Muscle of back (tissue), 11 donors: ENCODE data around the gene C10orf90. TPM values are rescaled to one million over a fixed set of nuclear protein-coding genes. Genes with fewer than 3 reads are reported as not detected.

Source experiments
- DNase-seq, 3 donors: peaks; one replicate each; pipeline versions ENCODE4 v3.0.0 to v3.0.0-alpha.2; 2013
- polyA plus RNA-seq, 10 donors: library from polyadenylated mRNA; unstranded; fragments of 120-200 nt; gene quantifications; one replicate each; pipeline ENCODE4 v1.2.1, GENCODE V29; 2013; ENCODE audit not compliant: insufficient read length in 10 of 10

C10orf90 gene
- polyA plus RNA-seq, 10 donors, result 0.27 to 1.3 (median 0.66) TPM

DNA sequence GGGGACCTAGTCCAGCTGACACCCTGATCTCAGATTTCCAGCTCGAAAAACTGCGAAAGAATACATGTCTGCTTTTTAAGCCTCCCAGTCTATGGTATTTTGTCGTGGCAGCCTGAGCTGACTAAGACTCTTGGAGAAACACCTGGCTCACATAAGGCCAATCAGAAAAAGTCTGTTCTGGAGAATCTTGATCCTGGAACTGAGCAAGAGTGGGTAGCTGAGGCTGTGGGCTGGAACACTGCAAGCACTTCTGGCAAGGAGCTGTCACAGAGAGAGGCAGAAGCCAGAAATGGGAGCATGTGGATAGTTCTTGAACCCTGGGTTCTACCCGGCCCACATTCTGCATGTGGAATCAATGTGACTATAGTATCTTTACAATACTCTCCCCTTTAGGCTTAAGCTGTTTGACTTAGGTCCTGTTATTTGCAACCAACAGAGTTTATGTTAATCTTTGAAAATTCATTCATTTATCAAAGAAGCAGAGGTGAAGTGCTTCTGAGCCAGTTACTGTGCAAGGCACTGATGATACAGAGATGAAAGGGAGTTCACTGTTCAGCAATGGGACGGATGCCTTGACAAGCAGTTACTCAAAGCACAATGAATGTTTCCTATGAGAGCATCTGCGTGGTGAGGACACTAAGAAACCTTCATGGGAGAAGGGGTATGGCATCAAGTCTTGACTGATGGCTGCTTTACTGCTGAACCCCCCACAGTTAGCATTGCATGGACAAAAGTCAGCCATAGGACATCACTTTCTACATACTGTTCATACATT, 4.4 kb upstream of the C10orf90 start:
- DNase-seq, result no peak

DNA sequence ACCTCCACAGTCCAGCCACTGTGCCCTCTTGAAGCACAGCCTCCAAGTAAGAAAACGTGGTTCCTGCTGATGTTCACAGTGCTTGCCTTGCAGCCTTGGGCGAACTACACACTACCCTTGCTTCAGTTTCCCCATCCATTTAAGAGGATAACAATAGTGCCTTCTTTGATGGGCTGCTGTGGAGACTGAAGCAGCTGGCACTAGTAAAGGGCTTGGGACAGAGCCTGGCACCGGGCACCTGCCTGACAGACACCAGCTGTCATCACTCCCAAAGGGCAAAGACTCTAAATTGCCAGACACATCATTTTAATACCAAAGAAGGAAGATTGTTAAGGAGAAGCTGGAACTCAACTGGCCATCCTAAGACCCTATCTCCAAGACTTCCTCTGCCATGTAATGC, 3.1 kb upstream of the C10orf90 start:
- no peak for DNase-seq

DNA sequence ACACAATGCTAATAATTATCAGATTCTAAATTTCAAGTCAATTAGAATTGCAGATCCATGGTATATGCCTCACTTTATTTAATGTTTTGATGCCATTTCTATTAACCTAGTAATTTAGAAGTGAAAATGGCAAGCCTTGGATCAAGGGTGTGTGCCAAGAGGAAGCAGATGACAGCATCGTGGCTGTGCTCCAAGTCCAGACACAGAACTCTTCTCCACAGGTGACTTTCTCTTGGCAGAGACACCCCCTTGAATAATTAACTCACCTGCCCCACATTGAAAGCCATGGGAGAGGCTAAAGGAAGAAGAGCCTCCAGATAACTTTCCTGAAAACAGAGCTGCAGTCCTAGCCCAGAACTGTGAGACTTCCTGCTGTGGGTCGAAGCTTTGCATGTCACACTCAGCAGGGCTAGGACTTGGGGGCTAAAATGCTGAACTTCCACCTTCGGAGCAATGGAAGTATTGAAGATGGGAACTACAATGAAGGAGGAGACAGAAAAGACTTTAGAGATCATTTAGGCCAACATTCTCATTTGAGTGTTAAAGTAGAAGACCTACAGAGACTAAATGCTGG, 996 bp upstream of the C10orf90 start:
- no peak for DNase-seq

DNA sequence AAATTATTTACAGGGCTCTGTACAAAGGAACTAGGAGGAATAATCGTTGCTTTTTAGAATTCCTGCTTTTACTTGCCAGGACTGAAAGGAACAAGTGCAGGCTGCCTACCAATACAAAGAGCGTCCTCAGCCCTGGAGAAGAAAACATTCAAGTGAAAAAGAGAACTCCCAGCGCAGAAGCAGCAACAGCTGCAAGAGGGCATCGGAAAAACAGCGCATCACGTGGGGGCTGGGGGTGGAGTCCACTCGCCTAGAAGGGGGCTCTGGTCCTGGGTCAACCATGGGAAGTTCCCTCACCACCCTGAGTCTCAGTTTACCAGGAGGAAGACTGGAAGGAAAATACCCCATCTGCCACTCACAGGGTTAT, 385 bp upstream of the C10orf90 start:
- DNase-seq, result peak in 1 of 3 donors; percentile 21

DNA sequence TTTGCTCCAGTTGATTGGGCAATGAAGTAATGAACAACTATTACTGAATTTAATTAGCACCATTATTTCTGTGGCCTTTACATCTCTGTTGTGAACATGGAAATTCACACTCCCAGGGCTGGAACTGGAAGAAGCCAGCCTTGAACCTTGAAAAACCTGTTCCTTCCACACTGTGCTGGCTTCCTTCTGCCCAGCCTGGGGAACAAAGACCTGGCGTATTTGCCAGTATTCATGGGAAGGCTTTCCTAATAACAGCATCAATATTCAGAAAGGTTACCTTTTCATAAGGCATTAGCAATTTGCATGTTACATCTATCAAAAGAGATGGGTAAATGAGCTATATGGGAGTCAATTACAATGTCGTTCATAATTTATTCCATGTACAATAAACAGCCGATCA, 1.3 kb downstream of the C10orf90 start:
- DNase-seq, result no peak

DNA sequence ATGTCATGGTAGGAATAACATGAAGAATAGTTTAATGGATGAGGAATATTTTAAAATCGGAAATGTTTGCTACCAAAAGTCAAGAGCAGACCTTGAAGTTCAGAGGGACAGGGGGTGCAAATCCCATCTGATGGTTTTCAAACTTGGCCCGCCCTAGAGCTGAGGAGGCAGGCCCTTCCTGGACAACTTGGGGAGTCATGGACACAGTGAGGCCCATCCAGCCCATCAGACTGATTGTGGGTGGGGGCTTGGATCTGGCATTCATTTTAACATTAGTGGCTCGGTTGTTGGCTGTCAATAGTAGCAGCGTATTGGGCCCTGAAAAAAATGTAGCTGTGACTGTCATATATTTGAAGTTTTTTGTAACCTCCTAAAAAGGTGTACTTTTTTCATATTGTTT, 2.0 kb downstream of the C10orf90 start:
- no peak for DNase-seq

DNA sequence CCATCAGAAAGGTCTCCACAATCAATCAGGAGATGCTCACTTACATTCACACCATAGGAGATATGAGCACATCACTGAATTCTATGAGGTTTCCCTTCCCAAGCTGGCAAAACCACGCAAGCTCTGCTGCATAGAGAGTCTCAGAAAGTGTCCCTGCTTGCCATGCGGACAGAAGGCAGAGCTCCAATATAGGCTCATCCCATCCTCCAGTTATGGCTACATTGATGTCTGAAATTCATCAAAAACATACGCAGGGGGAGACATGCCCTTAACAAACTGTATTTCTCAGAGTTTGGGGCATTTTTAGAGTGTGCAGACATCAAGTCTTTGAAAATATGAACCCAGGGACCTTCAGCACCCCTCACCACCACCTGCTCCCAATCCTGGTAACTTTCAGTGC, 2.9 kb downstream of the C10orf90 start:
- DNase-seq, result no peak

DNA sequence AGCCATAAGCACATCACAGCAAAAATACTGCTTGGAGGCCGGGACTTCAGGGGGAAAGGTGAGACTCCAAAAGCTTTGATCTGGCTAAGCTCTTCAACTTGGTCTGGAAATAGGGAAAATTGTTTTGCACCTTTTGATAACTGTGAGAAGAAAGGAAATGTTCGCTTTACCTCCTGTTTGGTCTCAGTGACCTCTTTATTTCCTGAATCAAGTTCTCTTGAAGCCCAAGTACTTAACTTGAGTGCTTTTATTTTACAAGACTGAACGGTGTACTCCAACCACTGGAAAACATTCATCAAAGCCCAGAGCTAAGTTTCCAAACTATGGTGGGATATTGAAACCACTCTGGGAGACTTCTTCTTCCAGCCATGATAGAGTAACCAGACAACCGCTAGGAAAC, 5.3 kb downstream of the C10orf90 start:
- no peak for DNase-seq

DNA sequence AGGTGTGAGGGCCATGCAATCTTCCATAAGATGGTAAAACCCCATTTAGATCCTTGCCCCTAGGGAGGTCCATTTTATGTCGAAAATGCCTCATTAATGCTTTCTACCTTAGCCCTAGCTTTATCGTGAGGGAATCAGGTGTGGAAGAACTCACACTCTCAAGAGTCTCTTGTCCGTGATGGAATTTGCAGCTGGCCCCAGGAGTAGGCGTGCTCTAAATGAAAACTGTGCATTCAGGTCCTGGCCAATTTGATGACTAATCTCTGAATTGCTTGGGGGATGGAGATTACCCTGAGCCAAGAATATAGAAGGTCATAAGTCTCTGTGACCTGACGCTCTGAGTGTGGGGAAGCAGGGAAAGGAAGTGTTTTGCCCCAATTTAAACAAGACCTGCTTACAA, 6.6 kb downstream of the C10orf90 start:
- DNase-seq, result peak; percentile 68 to 87 (median 71)

DNA sequence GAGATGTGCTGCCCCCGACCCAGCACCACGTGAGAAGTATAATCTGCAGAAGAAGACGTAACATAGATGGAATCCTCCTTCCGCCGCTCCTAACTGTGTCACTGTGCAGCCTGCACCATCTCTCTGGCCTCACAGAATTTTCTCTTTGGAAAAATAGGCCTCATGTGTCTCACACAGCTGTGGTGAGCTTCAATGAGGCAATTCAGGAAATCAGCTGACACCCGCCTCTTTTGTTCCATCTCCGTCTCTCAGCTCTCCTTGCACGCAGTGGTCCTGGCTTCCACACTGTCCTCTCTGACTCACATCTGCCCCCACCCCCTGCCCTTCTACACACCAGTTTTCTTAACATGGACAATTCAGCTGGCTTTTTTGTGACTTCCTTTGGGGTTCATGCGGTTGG, 7.2 kb downstream of the C10orf90 start:
- peak; percentile 83 to 91 (median 89) for DNase-seq

DNA sequence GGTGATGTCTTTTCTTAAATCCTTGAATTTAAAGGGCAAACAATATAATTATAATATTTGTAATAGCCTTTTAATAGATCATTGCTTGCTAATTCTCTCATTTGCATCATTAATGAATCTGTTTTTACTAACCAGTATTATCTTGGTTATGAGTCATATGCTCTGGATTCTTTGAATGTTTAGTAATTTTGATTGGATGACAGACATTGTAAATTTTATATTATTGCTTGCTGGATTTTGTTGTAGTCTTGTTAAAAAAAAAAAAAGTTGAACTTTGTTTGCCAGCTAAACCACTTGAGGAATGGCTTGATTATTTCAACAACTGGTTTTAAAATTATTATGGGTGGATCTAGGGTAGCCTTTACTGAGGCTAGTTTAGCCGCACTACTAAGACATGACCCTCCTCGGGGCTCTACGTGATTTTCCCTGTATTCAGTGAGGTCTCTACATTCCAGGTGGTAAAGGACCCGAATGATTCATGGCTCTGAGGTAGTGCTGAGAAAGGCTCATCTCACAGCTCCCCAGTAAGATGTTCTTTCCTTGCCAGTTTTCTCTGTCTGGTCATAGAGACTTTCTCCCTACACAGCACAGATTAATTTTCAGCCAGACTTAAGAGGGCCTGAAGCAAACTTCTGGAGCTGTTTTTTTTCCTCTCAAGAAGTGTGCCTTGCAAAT, 8.5 kb downstream of the C10orf90 start:
- DNase-seq, result peak; percentile 57 to 83 (median 65)

DNA sequence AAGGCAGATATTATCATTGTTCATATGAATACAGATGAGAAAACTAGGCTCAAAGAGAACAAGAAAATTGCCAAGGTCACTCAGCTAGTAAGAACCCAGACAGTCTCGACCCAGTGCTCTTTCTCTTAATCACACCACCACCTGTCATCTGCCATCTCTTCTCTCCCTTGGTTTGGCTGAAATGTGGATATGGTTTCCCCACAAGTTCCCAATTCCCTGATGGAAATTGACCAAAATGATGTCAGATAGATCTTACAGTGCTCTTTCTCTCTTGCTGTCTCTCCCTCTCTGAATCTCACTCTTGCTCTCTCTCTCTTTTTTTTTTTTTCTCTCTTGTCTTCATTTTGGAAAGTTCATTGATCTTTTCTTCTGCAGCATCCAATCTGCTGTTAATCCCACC, 9.1 kb downstream of the C10orf90 start:
- DNase-seq, result no peak

DNA sequence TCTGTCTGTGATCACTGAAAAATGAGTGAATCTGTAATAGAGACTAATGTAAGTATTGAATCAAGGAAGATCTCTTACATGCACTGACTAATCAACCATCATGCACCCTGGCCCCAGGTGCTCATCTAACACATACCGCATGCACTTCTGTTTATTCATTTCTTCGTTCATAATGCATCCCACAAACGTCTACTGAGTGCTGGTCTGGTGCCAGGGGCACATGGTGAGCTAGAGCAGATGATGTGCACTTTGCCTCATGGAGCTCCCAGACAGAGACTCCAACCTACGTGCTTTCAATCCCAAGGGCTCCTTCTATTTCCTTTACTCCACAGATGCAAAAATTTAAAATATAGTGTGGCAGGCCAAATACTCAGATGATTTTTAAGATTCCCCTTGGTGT, 10.7 kb downstream of the C10orf90 start:
- peak in 1 of 3 donors; percentile 39 for DNase-seq

DNA sequence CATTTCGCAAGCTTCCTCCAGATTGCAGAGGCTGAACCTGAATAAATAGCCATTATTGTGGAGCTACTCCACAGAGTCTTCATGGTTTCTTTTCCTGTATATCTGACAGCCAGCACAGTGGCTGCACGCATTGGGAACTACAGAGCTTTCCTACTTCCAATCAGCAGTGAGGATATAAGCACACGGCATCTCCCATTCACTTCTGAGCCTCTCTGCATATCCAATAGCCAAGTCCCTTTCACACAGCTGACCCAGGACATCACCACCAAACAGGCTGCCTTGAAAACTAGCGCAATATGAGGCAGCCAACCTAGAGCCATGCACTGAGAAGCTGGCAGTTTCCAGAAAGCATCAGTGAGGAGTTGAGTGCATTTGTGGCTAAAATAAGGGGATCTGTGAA, 11.6 kb downstream of the C10orf90 start:
- DNase-seq, result no peak

DNA sequence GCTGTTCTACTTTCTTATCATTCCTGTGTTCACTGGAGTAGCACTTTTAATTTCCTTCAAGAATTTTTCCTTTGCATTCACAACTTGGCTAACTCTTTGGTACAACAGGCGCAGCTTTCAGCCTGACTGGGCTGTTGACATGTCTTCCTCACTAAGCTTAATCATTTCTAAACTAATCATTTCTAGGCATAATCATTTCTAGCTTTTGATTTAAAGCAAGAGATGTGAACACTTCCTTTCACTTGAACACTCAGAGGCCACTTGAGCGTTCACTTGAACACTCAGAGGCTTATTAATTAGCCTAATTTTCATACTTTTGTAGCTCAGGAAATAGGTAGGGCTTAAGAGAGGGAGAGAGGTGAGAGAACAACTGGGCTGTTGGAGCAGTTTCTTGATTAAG, 15.9 kb downstream of the C10orf90 start:
- DNase-seq, result no peak

DNA sequence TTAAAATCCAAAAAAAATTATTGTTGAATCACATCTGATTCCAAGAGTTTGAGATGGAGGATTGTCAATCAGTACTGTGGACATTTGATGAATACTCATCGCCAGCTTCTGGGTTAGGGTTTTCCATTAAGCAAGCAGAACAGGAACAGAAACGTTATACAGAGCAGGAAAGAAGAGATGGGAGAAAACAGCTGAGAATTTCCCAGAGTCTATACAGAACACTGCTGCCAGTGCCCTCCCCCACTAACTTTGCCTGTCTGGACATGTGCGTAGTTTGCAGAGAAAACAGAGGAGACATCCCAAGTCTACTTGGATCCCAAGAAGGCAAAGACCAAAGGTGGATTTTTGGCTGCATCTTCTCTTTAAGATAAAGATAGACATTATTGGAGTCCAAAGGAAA, 19.0 kb downstream of the C10orf90 start:
- DNase-seq, result no peak

DNA sequence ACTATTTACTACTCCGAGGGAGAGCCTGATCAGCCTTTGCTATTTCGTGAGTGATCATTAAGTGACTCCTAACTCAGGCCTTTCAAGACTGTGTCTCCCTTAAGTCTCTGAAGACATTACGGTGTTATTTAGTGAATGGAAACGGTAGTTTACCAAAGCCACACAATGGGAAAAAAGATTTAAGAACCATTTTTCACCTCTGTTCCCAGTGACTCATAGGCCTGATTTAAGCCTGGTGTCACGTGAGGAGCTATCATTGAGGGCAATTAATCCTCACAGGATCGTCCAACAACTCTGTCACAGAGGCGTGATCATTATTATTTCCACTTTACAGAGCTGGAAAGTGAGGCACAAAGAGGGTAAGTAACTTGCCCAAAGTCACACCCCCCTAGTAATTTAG, 20.3 kb downstream of the C10orf90 start:
- DNase-seq, result no peak

DNA sequence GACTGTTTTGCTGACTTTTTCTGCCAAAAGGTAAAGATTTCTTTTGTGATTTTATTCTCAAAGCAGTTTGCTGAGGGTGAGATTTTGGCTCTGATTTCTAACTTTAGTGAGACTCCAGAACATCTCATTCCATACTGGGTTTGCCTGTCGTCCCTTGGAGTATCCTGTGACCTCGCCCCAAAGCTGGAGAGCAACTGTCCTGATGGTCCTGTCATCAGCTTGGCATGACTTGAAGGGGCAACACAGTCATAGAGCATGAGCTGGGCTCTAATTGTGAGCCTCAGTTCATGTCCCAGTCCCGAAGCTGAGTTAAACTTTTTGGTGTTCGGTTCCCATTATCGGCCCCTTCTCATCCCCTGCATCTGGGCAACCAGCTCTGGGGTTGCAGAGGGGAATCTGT, 23.4 kb downstream of the C10orf90 start:
- no peak for DNase-seq

DNA sequence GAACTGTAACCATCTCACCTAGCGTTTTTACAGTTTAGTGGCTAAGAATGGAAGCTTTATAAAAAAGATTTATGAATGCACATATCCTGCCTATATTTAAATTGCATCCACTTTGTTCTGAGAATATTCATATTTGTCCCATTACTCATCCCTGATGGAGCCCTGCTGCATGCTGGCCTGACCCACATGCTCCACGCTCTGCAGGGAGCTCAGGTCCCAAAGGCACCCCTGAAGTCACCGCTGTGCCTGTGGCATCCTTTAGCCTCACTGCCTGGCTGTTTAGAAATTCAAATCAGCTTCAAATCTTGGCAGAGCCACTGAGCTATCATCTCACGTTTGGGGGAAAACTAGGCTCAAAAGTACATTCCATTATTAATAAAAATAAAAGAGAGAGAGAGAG, 24.4 kb downstream of the C10orf90 start:
- DNase-seq, result peak in 1 of 3 donors; percentile 33

DNA sequence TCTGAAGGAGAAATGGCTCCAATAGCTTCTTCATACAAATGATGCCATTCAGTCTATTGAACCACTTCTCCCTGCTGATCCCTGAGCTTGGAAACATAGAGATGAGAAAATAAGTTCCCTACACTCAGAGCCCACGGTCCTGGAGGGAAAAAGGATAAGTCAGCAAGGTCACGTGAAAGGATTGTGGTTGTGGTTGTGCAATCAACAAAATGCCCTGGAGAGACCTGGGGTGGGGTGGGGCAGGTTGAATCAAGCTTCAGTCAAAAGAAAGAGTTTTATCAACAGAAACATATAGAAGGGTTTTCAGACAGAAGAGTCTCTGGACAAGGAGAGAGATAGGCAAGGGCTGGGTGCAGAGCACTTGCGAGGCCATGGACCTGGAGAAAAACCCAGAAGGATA, 30.1 kb downstream of the C10orf90 start:
- no peak for DNase-seq

DNA sequence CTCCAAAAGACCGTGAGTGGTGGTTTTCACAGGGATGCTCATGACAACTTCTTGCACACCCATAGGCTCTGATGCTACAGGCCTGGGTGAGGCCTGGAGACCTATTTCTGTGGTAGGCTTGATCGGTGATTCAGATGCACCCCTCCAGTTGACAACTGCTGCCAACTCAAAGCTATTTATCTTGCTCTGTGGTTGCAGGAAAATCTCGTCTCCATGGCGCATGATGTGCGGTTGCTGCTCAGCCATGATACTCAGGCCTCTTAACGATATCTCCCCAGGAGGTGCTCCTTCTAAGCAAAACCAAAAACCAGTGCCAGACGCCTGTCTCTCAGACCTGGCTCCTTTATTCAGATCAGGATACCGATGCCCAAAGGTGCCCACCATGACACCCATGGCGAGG, 31.4 kb downstream of the C10orf90 start:
- DNase-seq, result no peak

DNA sequence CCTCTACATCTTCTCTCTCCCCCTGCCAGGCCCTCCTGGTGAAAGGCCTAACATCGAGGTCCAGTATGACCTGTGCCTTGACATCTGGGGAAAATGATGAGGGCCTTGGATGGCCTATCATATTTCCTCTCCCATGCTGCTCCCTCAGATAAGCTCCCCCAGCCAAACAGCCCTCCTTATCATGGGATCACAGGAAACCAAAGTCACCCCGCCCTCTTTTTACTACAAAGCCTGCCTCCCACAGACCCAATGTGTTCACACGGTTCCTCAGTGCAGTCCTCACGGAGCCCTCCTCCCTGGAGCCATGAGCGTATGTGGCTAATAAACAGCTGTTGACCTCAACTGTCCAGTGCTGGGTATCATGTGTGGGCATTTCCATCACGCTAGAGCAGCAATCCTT, 32.0 kb downstream of the C10orf90 start:
- no peak for DNase-seq

DNA sequence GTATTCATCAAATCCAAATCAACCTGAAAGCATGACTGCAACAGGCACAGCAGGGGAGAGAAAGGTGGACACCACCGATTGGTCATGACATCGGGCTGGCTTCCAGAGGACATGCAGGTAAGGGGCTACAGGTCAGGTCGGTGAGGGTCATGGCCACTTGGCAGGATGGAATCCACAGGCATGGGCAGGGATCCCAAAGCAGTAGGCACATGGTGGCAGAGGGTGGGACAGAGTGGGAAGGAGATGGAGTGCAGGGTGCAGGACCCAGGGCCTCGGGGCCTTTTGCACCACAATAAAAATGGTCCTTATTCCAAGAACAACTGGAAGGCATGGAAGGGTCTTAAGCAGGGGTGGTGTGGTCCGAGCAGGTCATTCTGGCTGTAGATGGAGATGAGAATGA, 33.0 kb downstream of the C10orf90 start:
- no peak for DNase-seq
